Activated CD4-positive, alpha-beta T cell treated with anti-CD3 and anti-CD28 coated beads, Interleukin-2, amount 50 U/mL, for 1 hour (primary cell): ENCODE data around the gene FAM98C.
"Not testable (repeated sequence)": the region's sequence is repeated elsewhere in the genome, so short reads cannot be mapped to it uniquely, and the experiment has no call there.

Experiments used
- DNase-seq: peaks from one replicate; pipeline ENCODE4 v3.0.0-alpha.2; 2020

FAM98C gene

DNA sequence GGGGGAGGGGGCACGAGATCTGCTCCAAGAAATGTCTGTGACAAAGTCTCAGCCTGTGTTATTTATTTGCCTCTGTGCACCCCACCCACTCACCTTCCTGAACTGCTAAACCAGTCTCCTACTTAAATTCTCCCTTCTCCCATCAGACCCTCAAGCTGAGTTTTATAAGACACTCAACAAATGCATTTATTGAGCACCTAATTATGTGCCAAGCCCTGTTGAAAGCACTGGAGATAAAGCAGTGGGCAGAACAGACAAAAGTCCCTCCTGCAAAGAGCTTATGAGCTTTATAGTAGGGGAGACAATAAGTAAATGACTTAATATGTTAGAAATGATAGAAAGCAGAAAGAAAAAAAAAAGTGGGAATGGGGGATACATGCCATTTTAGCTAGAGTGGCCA, 3.4 kb upstream of the FAM98C start:
- DNase-seq = no peak

DNA sequence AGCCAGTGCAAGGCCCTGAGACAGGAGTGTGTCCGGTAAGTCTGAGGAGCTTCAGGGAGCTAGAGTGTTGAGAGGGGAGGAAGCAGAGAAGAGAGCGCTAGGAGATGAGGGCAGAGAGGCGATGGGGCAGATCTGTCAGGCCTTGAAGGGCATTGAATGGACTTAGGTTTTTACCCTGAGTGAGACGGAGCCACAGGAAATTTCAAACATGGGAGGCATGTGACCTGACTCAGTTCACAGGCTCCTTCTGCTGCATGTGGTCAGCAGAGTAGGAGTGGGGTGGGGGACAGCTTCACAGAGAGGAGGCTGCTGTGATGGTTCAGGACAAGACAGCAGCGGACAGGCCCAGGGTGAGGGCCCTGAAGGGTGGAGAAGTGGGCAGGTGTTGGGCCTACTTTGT, 2.5 kb upstream of the FAM98C start:
- no peak for DNase-seq

DNA sequence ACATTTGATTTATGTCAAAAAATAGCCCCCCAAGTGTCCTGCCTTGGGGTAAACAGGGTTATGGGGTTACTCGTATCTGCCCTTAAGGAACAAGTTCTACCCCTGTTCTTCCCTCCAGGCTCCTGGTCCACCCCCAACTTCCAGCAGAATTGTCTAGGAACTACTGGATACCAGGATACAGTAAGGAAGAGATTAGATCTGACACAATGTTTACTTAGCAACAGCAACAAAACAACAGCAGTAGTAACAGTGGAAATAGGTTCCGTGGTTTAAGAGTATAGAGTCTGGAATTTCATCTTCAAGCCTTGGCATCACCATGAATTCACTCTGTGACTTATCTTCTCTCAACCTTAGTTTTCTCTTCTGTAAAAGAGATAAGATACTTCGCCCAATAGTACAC, 1.7 kb upstream of the FAM98C start:
- no peak for DNase-seq

DNA sequence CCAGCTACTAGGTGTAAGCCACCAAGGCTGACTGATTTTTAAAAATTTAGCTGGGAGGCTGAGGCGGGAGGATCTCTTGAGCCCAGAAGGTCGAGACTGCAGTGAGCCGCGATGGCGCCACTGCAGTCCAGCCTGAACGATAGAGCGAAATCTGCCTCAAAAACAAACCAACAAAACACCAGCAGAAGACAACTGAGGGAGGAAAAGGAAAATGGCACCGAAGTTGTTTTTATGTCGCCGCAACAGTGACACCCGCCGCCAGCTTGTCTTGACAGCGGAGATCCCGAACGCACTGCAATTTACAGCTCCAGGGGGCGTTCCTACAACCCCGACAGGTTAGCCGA, 298 bp upstream of the FAM98C start:
- no peak for DNase-seq

DNA sequence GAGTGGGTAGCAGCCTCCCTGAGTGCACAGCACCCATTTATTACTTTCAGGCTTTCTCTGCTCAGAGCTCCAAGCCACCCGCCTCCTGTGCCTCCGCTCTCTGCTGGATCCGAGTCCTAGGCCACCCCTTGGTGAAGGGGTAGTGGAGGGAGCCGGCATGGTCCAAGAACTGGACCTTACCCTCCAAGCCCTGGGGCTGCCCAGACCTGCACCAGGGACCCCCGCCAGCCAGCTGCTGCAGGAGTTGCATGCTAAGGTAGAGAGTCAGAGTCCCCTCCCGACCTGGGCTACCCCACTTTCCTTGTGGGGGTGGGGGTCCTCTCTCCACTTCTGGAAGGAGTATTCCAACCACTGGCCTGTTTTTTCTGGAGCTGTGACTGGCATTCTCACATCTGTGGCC, 2.0 kb downstream of the FAM98C start:
- no peak for DNase-seq

DNA sequence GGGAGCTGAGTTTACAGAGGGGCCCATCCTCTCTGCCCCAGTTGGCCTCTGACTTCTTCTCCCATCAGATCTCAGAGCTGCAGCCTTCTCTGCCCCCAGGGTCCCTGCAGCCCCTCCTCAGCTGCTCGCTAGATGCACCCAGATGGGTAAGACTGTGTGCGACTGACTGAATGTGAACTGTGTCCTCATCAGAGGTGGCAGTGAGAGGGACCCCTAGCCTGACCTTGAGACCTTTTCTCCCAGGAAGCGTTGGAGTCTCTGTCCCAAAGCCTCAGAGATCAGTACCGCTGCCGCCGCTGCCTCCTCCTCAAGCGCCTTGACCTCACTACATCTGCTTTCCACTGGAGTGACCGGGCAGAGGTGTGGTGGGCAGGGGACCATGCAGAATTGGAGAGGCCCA, 2.4 kb downstream of the FAM98C start:
- no peak for DNase-seq

DNA sequence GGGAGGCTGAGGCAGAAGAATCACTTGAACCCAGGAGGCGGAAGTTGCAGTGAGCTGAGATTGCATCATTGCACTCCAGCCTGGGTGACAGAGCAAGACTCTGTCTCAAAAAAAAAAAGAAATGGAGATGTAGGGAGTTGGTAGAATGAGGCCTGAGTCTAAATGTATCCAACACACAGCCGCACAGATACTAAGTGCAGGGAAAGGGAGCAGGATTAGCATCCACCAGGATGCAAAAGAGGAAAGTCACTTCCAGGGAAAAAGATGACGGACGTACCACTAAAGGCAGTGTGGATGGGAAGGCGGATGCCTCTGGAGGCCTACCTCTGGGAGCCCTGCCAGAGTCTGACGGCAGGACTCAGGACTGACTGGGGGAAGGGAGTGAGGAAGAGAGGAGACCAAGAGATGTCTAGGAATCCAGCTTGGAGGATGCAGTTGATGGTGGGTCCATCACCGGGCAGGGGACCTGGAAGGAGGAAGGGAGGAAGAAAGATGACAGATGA, 6.8 kb downstream of the FAM98C start:
- DNase-seq = no peak

DNA sequence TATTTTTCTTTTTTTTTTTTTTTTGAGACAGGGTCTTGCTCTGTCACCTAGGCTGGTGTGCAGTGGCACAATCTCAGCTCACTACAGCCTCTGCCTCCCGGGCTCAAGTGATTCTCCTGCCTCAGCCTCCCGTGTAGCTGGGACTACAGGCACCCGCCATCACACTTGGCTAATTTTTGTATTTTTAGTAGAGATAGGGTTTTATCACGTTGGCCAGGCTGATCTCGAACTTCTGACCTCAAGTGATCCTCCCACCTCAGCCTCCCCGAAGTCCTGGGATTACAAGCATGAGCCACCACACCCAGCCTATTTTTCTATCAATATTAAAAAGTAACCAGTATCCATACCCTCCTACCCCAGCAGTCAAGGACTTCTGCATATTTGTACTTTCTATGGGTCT, 7.5 kb downstream of the FAM98C start:
- DNase-seq = not testable (repeated sequence)

DNA sequence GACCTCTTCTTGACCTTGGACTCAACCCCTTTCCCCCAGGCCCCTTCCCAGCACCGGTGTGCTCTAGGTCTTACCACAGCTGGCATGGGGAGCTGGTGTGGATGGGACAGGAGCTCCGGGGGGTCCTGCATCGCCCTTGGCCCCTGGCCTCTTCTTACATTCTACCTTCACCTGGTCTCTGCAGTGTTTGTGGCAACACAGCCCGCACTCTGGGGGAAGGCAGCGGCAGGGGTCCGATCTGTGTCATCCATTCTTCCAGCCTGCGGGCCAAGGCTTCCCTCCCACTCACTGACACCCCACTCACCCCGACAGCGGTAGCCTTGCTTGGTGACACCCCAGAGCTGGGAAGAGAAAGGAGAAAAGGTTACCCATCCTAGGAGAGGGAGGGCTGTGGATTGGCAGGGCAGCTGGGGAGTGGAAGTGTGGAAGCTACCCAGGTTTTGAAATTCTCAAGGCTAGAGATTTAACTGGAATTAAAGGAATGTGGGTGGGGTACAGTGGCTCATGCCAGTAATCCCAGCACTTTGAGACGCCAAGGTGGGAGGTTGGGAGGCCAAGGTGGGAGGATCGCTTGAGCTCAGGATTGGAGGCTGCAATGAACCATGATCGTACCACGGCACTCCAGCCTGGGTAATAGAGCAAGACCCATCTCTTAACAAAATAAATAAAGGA, 8.3 kb downstream of the FAM98C start:
- DNase-seq = no peak

DNA sequence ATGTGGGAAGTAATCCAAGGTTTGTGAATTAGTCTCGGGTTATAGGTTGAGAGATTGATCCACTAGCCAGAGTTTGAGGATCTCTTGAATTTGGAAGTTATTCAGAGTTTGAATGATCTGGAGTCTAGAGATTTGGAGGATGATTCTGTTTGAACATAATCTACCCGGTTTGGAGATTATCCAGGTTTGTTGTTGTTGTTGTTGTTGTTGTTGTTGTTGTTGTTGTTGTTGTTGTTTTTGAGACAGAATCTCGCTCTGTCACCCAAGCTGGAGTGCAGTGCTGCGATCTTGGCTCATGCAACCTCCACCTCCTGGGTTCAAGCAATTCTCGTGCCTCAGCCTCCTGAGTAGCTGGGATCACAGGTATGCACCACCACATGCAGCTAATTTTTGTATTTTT, 9.0 kb downstream of the FAM98C start:
- DNase-seq = not testable (repeated sequence)

DNA sequence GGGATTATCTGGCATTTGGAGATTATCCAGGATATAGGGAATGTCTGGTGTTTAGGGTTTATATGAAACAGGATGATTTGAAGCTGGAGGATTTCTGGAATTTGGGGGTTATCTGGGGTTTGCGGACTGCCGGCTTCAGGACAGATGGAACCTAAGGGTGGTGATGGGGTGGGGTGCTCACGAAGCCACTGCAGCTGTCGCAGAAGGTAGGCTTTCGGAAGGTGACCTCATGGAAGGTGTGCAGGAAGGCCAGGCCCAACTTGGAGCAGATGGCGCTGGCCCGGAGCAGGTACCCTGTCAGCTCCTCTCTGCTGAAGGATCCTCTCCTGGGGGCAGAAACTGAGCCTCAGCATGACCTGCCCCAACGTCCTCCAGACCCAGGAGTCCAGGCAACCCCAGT, 9.6 kb downstream of the FAM98C start:
- DNase-seq = no peak

DNA sequence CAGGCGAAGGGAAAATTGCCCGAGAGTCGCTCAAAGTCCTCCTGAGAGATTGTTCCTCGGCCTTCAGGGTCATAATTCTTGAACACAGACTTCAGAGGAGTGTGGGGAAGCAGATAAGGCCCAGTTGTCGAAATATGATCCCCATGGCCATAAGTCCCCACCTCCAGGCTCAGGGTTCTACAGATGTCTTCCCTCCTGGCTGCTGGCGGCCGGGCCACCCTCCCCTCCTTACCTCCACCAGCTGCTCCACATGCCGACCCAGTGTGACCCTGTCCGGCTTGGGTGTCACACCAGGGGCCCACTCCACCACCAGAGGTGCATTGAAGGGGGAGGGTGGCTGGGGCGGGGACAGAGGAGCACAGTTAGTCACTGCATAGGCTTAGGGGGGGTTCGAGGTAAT, 10.1 kb downstream of the FAM98C start:
- DNase-seq = no peak

DNA sequence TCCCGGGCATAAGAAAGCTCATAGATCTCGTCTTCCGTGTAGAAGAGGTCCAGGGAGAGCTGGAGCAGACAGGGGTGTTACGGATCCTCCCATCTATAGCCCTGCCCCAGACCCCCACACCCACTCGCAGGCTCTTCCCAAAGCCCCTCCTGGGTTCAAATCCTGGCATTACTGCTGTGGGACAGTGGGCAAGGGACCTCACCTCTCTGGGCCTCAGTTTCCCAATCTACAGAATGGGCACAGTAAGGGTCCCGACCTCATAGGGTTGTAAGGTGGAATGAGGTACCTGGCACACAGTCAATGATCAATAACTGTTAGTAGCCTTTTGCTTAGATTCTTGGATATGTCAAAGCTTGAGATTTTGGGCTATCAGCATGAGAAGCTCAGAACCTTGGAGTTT, 10.5 kb downstream of the FAM98C start:
- DNase-seq = no peak

DNA sequence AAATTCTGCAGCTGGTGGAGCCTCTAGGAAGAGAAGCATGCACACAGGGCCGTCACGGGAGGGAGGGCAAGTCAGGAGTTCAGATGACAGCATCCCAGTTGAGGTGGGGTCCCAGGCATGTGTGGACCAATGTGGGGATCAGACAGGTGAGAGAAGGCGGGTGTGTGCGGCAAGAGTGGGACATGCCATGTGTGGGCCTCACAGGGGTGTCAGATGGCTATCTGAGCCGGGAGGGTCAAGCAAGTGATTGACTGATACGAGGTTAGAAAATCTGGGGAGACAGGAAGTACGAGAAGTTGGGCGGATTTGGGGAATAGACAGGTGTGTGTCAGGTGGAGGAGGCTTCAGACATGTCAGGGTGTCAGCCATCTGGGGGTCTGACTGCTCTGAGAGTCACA, 14.3 kb downstream of the FAM98C start:
- no peak for DNase-seq

DNA sequence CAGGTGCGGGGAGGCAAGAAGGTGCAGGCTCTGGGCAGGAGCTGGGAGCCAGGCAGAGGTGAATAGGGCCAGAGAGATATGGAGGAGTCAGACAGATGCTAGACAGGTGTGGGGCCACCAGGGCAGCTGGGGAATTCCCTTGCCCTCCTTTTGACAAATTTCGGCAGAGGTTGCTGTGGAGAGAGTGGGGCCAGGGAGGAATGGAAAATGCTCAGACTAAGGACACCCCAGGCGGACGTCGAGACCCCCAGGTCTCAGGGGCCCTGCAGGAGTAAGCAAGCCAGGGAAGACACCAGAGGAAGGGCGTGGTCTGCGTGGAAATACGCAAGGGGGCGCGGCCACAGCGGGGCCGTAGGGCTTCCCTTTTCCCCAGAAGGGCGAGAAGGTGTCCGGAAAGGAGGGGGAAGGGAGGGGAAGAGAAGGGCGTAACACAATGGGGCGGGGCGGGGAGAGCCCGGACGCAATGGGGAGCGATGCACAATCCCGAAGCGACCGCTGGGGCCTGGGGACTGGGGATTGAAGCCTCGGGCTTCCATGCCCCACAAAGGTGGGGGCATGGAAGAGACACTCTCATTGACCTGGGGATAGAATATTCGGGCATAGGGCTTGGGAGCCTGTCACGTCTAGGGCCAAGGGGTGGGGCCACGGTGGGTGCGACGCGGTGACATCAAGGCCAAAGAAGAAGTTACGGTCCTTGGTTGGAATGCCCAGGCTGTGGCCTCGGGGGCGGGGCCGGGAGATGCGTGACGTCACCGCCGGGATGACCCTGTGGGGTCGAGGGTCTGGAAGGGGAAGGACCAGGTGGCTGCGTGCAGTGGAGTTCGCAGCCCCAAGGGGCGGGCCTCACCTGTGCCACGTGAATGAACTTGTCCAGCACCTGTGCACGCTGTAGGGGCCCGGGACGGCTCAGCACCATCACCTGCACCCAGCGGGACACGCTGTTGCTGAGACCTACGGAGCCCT, 14.9 kb downstream of the FAM98C start:
- peak; percentile 40 for DNase-seq

DNA sequence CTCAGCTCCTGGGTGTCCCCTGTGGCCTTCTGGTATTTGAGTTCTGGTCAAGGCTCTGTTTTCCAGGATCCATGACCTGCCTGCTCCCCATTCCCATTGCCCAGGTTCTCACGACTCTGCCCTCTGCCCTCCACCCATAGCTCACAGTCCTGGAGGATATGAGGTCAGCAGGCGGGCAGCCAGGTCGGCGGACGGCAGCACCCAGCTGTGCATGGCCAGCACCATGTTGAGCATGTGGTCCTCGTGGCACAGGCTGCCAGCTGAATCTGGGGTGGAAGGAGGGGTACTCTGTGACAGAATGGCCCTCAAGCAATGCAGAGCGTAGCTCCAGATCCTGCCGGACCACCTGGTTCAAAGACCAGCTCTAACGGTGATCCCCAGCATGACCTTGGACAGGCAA, 18.0 kb downstream of the FAM98C start:
- DNase-seq = no peak

DNA sequence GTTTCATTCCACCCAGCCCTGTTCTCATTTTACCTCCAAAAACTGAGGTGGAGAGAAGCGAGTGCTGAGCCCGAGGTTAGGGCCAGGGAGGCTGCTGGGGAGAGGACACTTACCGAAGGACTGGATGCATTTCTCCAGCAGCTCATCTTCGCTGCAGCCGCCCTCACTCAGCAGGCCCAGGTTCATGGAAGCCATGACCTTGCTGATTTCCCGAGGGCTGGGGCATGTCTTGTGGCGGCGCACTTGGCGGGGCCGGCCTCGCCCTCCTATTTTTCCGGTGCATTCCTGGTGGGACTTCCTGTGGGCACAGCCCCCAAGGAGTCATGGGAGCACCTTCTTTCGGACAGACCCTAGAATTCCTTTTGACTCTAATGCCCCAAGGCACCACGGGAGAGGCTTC, 19.0 kb downstream of the FAM98C start:
- no peak for DNase-seq

DNA sequence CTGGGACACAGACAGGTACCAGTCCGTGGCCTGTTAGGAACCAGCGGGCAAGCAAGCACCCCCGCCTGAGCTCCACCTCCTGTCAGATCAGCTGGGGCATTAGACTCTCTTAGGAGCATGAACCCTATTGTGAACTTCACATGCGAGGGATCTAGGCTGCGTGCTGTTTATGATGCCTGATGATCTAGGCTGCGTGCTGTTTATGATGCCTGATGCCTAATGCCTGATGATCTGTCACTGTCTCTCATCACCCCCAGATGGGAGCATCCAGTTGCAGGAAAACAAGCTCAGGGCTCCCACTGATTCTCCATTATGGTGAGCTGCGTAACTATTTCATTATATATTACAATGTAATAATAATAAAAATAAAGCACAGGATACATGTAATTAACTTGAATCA, 19.5 kb downstream of the FAM98C start:
- DNase-seq = no peak

DNA sequence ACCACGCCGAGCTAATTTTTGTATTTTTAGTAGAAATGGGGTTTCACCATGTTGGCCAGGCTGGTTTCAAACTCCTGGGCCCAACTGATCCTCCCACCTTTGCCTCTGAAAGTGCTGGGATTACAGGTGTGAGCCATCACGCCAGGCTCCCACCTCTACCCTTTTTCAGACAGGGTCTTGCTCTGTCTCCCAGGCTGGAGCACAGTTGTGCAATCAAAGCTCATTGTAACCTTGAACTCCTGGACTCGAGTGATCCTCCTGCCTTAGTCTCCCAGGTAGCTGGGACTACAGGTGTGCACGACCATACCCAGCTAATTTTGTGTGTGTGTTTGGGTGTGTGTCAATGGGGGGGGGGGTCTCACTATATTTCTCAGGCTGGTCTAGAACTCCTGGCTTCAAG, 21.4 kb downstream of the FAM98C start:
- DNase-seq = no peak

DNA sequence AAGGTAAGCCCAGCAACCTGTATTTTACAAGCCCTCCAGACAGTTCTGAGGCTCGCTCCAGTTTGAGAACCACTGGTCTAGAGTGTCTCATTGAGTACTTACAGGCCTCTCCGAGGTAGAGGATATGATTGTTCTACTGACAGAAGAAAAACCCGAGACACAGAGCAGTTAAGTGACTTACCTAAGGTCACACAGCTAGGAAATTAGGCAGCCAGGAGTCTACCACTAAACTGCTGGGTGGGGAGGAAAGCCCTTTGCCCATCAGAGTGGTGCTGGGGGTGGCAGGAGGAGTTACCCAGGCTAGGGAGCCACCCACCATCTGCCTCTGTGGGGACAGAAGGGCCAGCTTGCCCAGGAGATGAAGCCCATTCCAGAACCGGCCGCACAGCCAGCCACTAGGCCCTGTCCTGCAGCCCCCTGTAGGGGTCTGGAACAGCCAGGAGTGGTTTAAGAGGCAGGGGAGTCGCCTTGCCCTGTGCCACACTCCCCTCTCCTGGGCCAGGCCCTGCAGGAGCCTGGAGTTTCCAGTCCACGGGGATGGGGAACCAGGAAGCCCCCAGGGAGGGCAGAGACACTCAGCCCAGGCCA, 22.4 kb downstream of the FAM98C start:
- DNase-seq = no peak

DNA sequence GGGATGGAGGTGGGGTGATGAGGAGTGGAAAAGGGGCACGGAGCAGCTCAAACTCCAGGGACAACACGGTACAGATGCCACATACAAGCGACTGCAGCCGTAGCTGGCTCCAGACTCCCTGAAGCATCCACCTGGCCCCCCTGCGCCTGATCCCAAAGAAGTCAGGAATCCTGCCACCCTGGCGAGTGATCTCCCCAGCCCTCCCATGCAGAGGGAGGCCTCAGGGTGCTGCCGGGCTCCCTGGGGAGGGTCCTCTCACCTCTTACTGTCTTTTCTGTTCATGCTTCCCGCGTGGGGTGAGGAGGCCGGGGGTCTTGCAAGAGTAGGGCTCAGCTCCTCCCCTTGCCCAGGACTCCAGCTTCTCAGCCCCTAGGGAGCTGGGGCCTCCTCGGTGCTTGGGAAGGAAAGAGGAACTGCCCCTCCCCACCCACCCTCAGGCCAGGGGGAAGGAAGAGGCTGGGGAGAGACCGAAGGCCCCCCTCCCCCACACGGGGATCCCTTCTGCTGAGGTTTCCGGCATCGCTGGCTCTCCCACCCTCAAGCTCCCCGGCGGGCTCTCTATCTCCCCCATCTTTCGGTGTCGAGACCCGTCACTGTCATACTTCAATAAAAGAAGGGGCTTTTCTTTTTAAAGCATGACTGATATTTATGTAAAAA, 23.0 kb downstream of the FAM98C start, which contains the start of gene RASGRP4:
Gene RASGRP4, minus strand, starts transcription at position 410 of the 657 bp plus-strand sequence. Its CDS starts 128 bp downstream, at position 282.
- DNase-seq = no peak

DNA sequence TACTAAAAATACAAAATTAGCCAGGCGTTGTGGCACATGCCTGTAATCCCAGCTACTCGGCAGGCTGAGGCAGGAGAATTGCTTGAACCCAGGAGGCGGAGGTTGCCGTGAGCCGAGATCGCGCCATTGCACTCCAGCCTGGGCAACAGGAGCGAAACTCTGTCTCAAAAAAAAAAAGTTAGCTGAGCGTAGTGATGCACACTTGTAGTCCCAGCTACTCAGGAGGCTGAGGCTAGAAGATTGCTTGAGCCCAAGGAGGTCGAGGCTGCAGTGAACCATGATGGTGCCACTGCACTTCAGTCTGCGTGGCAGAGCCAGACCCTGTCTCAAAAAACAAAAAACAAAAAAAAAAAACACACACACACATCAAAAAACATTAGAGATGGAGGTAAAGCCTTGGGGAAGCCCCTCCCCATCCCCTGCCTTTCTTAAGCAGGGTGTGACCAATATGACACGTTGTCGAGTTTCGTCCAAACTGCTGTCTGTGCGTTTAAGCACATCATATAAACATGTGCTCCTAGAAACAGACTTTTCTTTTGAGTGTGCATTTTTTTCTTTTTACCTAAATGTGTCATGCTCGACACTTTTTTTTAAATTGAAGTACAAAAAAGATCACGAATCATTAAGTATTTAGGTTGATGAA, 24.3 kb downstream of the FAM98C start:
- DNase-seq = not testable (repeated sequence)
